Esophagus muscularis mucosa (tissue), 3 donors: ENCODE data around the gene HS1BP3.

Experiments
- POLR2A ChIP-seq: fragments of 450-650 bp; IDR thresholded peaks from one replicate; pipeline ENCODE4 v1.6.1; 2017; ENCODE audit warnings: antibody characterized with exemption, moderate library complexity, mild to moderate bottlenecking, low read depth
- TF ChIP-seq, protein P1 (sequence below), 3 experiments: fragments of 200-600 bp in 2 of 3; fragments of 450-650 bp in 1 of 3; sonication (generic) in 2 of 3; IDR thresholded peaks; one replicate each; pipeline ENCODE4 v1.5.1; 2017 to 2019; ENCODE audit warnings: antibody characterized with exemption in 3 of 3, mild to moderate bottlenecking in 2 of 3, moderate library complexity in 1 of 3

DNA sequence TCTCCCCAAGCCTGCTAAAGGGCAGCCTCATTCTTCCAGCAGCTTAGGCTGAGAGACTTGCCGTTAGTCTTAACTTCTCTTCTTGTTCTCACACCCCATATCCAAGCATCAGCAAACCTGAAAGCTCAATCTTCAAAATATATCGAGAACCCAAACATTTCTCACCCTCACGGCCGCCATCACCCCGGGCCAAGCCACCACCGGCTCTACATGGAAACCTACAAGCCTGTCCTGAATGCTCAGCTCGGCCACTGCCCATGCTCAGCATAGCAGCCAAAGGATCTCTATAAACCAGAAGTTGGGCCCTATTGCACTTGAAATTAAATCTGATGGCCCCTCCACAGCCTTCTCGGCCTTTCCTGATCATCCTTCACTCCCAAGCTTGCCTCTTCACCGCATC is 2.1 kb downstream of the HS1BP3 start:
- TF ChIP-seq, protein P1, sequence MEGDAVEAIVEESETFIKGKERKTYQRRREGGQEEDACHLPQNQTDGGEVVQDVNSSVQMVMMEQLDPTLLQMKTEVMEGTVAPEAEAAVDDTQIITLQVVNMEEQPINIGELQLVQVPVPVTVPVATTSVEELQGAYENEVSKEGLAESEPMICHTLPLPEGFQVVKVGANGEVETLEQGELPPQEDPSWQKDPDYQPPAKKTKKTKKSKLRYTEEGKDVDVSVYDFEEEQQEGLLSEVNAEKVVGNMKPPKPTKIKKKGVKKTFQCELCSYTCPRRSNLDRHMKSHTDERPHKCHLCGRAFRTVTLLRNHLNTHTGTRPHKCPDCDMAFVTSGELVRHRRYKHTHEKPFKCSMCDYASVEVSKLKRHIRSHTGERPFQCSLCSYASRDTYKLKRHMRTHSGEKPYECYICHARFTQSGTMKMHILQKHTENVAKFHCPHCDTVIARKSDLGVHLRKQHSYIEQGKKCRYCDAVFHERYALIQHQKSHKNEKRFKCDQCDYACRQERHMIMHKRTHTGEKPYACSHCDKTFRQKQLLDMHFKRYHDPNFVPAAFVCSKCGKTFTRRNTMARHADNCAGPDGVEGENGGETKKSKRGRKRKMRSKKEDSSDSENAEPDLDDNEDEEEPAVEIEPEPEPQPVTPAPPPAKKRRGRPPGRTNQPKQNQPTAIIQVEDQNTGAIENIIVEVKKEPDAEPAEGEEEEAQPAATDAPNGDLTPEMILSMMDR (IDR thresholded peaks at IDR 0.05): no peak
- no peak for TF ChIP-seq POLR2A
